ENCODE results near the gene RER1.

- TF ChIP-seq POLR2A (IDR thresholded peaks at IDR 0.05) (no peak), CTCF (IDR thresholded peaks at IDR 0.05) (no peak)
Measured at GRCh38 chr1:2350911-2351655, 40.6 kb upstream of the RER1 start.
